ENCODE results near the gene PSTPIP1.

The PSTPIP1 gene

DNA sequence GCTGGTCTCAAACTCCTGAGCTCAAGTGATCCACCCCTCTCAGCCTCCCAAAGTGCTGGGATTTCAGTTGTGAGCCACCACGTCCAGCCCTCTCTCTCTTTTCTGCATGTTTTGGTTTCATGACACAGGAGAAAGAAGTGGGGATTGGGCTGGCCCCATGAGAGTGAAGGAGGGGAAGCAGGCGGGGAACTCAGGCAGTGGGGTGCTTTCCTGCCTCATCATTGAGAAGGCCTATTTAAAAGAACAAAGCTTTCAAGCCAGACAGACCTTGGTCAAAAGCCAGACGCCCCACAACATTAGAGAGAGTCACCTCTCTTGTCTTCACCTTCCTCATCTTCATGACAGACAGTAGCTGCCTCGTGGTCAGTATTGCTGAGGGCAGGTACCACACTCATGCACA, 15.9 kb downstream of the PSTPIP1 start:
- Histone ChIP-seq H3K4me1 (ENCODE audit: low read length) (peaks cover 28% of the 10 kb centered on the region), H3K27me3 (ENCODE audit: low read depth, low read length) (no peaks in the 10 kb centered on the region), H3K27ac (ENCODE audit: low read length) (no peak overlapping the region), H3K9me3 (ENCODE audit: insufficient read depth, low read length) (no peaks in the 10 kb centered on the region), H3K9ac (ENCODE audit: low read length) (no peak overlapping the region), H3K4me2 (ENCODE audit: low read length) (no peak overlapping the region), H2AFZ (ENCODE audit: low read depth, low read length) (no peak overlapping the region), H3K4me3 (ENCODE audit: low read length) (no peak overlapping the region), H3K79me2 (ENCODE audit: low read length) (no peaks in the 10 kb centered on the region), H3K36me3 (replicated peaks; ENCODE audit: low read depth, low read length) (peaks cover 4% of the 10 kb centered on the region), H4K20me1 (ENCODE audit: insufficient read depth, low read length) (peaks cover 6% of the 10 kb centered on the region; the same call in 1 of the 2 replicates)
- TF ChIP-seq, protein P1, sequence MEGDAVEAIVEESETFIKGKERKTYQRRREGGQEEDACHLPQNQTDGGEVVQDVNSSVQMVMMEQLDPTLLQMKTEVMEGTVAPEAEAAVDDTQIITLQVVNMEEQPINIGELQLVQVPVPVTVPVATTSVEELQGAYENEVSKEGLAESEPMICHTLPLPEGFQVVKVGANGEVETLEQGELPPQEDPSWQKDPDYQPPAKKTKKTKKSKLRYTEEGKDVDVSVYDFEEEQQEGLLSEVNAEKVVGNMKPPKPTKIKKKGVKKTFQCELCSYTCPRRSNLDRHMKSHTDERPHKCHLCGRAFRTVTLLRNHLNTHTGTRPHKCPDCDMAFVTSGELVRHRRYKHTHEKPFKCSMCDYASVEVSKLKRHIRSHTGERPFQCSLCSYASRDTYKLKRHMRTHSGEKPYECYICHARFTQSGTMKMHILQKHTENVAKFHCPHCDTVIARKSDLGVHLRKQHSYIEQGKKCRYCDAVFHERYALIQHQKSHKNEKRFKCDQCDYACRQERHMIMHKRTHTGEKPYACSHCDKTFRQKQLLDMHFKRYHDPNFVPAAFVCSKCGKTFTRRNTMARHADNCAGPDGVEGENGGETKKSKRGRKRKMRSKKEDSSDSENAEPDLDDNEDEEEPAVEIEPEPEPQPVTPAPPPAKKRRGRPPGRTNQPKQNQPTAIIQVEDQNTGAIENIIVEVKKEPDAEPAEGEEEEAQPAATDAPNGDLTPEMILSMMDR (IDR thresholded peaks at IDR 0.05; ENCODE audit: low read depth, low read length): no peak
- no peak for TF ChIP-seq EZH2phosphoT487 (IDR thresholded peaks at IDR 0.05; ENCODE audit: low read depth)

DNA sequence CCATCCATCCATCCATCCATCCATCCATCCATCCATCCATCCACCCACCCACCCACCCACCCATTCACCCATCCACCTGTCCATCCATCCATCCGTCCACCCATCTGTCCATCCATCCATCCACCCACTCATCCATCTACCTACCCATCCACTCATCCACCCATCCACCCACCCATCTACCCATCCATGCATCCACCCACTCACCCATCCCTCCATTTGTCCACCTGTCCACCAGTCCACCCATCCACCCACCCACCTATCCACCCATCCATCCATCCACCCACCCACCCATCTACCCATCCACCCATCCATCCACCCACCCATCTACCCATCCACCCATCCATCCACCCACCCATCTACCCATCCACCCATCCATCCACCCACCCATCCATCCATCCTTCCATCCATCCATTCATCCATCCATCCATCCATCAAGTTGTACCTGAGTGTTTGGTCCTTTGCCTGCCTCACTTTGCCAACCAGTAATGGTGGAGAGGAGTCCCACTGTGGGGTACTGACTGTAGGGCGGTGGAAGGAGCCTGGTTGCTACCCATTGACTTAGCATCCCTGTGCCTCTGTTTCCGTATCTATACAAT, 17.3 kb downstream of the PSTPIP1 start:
- no peak overlapping the region for H3K9ac ChIP-seq (ENCODE audit: low read length)
- no peaks in the 10 kb centered on the region for H3K27me3 ChIP-seq (ENCODE audit: low read depth, low read length)
- H3K79me2 ChIP-seq (ENCODE audit: low read length): no peaks in the 10 kb centered on the region
- no peak overlapping the region for H2AFZ ChIP-seq (ENCODE audit: low read depth, low read length)
- peaks cover 28% of the 10 kb centered on the region for H3K4me1 ChIP-seq (ENCODE audit: low read length)
- no peak overlapping the region for H3K27ac ChIP-seq (ENCODE audit: low read length)
- H3K9me3 ChIP-seq (ENCODE audit: insufficient read depth, low read length): no peaks in the 10 kb centered on the region
- H3K36me3 ChIP-seq (replicated peaks; ENCODE audit: low read depth, low read length): peaks cover 4% of the 10 kb centered on the region
- TF ChIP-seq EZH2phosphoT487 (IDR thresholded peaks at IDR 0.05; ENCODE audit: low read depth): no peak
- TF ChIP-seq, protein P1 (IDR thresholded peaks at IDR 0.05; ENCODE audit: low read depth, low read length): no peak
- H3K4me2 ChIP-seq (ENCODE audit: low read length): no peak overlapping the region
- H4K20me1 ChIP-seq (ENCODE audit: insufficient read depth, low read length): peaks cover 6% of the 10 kb centered on the region; the same call in 1 of the 2 replicates
- no peak overlapping the region for H3K4me3 ChIP-seq (ENCODE audit: low read length)

DNA sequence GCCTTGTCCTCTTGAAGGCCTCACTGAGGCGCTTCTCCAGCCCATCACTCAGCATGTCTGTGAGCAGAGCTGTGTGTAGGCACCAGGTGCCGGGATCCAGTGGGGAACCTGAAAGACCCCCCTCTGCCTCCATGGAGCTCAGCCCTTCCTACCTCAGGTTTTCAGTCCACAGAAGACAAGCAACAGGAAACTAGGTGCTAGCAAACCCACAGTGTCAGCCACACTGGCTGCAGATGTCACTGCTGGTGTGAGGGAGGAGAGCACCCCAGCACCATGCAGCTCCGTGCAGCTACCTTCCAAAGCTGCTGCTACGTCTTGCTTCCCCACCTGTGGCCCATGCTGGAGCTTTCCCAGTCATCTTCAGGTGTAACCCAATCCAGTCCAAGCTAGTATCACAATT, 17.9 kb downstream of the PSTPIP1 start:
- Histone ChIP-seq H4K20me1 (ENCODE audit: insufficient read depth, low read length) (peaks cover 6% of the 10 kb centered on the region; the same call in 1 of the 2 replicates), H3K4me1 (ENCODE audit: low read length) (peaks cover 28% of the 10 kb centered on the region), H3K36me3 (replicated peaks; ENCODE audit: low read depth, low read length) (peaks cover 3% of the 10 kb centered on the region)

DNA sequence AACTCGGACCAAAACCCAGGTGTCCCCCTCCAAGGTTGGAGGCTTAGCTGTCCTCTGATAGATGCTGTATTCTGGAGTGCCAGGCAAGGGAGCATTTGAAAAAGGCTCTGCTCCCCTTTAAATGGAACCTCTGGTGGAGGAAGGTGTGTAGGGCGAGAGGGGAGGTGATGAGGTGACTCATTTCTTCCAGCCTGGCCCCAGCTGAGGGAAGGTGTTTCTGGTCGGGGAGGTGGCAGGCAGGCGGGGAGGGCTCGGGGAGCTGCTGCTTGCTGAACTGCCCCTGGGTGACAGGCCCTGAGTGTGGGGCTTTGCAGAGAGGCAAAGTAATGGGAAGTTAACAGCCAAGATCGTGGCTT, 18.8 kb downstream of the PSTPIP1 start:
- H3K9ac ChIP-seq (ENCODE audit: low read length): no peak overlapping the region; the same call in 1 of the 2 replicates
- TF ChIP-seq EZH2phosphoT487 (IDR thresholded peaks at IDR 0.05; ENCODE audit: low read depth): no peak
- TF ChIP-seq, protein P1 (IDR thresholded peaks at IDR 0.05; ENCODE audit: low read depth, low read length): no peak
- H3K9me3 ChIP-seq (ENCODE audit: insufficient read depth, low read length): no peaks in the 10 kb centered on the region
- H3K27me3 ChIP-seq (ENCODE audit: low read depth, low read length): no peaks in the 10 kb centered on the region
- H3K79me2 ChIP-seq (ENCODE audit: low read length): no peaks in the 10 kb centered on the region
- no peak overlapping the region for H3K4me3 ChIP-seq (ENCODE audit: low read length)
- H3K4me2 ChIP-seq (ENCODE audit: low read length): peak overlapping the region; percentile 23
- H4K20me1 ChIP-seq (ENCODE audit: insufficient read depth, low read length): peaks cover 6% of the 10 kb centered on the region; the same call in 1 of the 2 replicates
- no peak overlapping the region for H3K27ac ChIP-seq (ENCODE audit: low read length)
- no peaks in the 10 kb centered on the region for H3K36me3 ChIP-seq (replicated peaks; ENCODE audit: low read depth, low read length)
- H3K4me1 ChIP-seq (ENCODE audit: low read length): peaks cover 29% of the 10 kb centered on the region
- H2AFZ ChIP-seq (ENCODE audit: low read depth, low read length): no peak overlapping the region

More for the DNA sequence above, 17.9 kb downstream of the PSTPIP1 start:
- Histone ChIP-seq H3K4me2 (ENCODE audit: low read length) (no peak overlapping the region), H3K9me3 (ENCODE audit: insufficient read depth, low read length) (no peaks in the 10 kb centered on the region), H3K27me3 (ENCODE audit: low read depth, low read length) (no peaks in the 10 kb centered on the region), H3K9ac (ENCODE audit: low read length) (no peak overlapping the region), H3K27ac (ENCODE audit: low read length) (no peak overlapping the region), H3K4me3 (ENCODE audit: low read length) (no peak overlapping the region), H3K79me2 (ENCODE audit: low read length) (no peaks in the 10 kb centered on the region), H2AFZ (ENCODE audit: low read depth, low read length) (no peak overlapping the region)
- TF ChIP-seq EZH2phosphoT487 (IDR thresholded peaks at IDR 0.05; ENCODE audit: low read depth): no peak
- TF ChIP-seq, protein P1 (IDR thresholded peaks at IDR 0.05; ENCODE audit: low read depth, low read length): no peak
